HCT116 (cell line): Measurements from ENCODE around the gene TNFSF13. TPM values are rescaled to one million over a fixed set of nuclear protein-coding genes. Genes with fewer than 3 reads are reported as not detected.

Experiments
- ATAC-seq: fragments of 200-7000 bp; cut with Tn5 transposase; 2 replicates; pipeline ENCODE4 v1.9.1; 2020; ENCODE audit warnings: mild to moderate bottlenecking, moderate library complexity
- BruUV-seq: library from RNA; stranded (reverse); fragments of 400-500 nt; replicated peaks from 2 replicates; lab custom pipeline; 2021; lab: Mats Ljungman, UMichigan
- CTCF ChIA-PET: fragments of 300-600 bp; sonication (Branson Sonifier 250); formaldehyde crosslinking; loops from one replicate; lab custom pipeline; 2021; ENCODE audit warnings: antibody characterized with exemption; lab: Charles Lee
- POLR2A ChIA-PET: fragments of 300-600, 350-600 bp; sonication (Branson Sonifier 250); formaldehyde crosslinking; loops from one replicate; lab custom pipeline; 2021; ENCODE audit warnings: antibody characterized with exemption; lab: Charles Lee
- RAD21 ChIA-PET, 2 experiments: fragments of 300-600 bp; sonication (Branson Sonifier 250); formaldehyde crosslinking; loops; one replicate each; lab custom pipeline; 2023; ENCODE audit warnings: low total read pairs in 2 of 2; ENCODE audit not compliant: uncharacterized antibody in 2 of 2, unreplicated experiment in 2 of 2, low non-redundant PET in 1 of 2; lab: Charles Lee
- DNase-seq: peaks from one replicate; pipeline ENCODE4 v3.0.0-alpha.2; 2010; ENCODE audit warnings: low read depth, low spot score
- H2AFZ ChIP-seq: fragments of 200-600 bp; shearing (Covaris generic), sonication (generic); 2 replicates; pipeline ENCODE4 v1.6.1; 2017; ENCODE audit warnings: low read depth, mixed run types, mixed read lengths, antibody characterized with exemption, low read length; ENCODE audit not compliant: poor library complexity, severe bottlenecking
- H3K27ac ChIP-seq: 2 replicates; pipeline ENCODE4 v1.5.1; 2012; ENCODE audit warnings: low read depth, low read length
- H3K27me3 ChIP-seq: fragments of 200-600 bp; sonication (generic); 2 replicates; pipeline ENCODE4 v1.6.1; 2016; ENCODE audit warnings: mixed run types, low read length, mixed read lengths; ENCODE audit not compliant: insufficient read depth
- H3K36me3 ChIP-seq, 2 experiments: fragments of 200-500 bp in 1 of 2; fragments of 200-600 bp in 1 of 2; sonication (Bioruptor generic) in 1 of 2; sonication (generic) in 1 of 2; 2 replicates each; pipeline versions ENCODE4 v1.5.1 to v1.6.1; 2014 to 2016; ENCODE audit warnings: low read length in 2 of 2, inconsistent platforms in 1 of 2, mixed read lengths in 1 of 2, mixed run types in 1 of 2; ENCODE audit not compliant: insufficient read depth in 2 of 2, control insufficient read depth in 1 of 2
- H3K4me1 ChIP-seq, 2 experiments: fragments of 200-600 bp in 1 of 2; sonication (generic) in 1 of 2; 2 replicates each; pipeline versions ENCODE4 v1.5.1 to v1.6.1; 2012 to 2017; ENCODE audit warnings: low read length in 2 of 2, inconsistent platforms in 1 of 2, mild to moderate bottlenecking in 1 of 2, mixed read lengths in 1 of 2, mixed run types in 1 of 2, moderate library complexity in 1 of 2; ENCODE audit not compliant: insufficient read depth in 2 of 2, control insufficient read depth in 1 of 2
- H3K4me2 ChIP-seq: fragments of 200-600 bp; sonication (generic); 2 replicates; pipeline ENCODE4 v1.6.1; 2017; ENCODE audit warnings: mixed run types, low read length, mixed read lengths
- H3K4me3 ChIP-seq, 2 experiments: fragments of 200-600 bp in 1 of 2; sonication (generic) in 1 of 2; replicated peaks in 1 of 2; 2 replicates each; pipeline ENCODE4 v1.5.1; 2011 to 2016; ENCODE audit warnings: low read length in 2 of 2, control low read depth in 1 of 2, low read depth in 1 of 2, mild to moderate bottlenecking in 1 of 2, mixed read lengths in 1 of 2, mixed run types in 1 of 2
- H3K79me2 ChIP-seq: fragments of 200-600 bp; sonication (generic); 2 replicates; pipeline ENCODE4 v1.6.1; 2017; ENCODE audit warnings: mild to moderate bottlenecking, mixed run types, low read length, moderate library complexity, mixed read lengths; ENCODE audit not compliant: insufficient read depth
- H3K9ac ChIP-seq: fragments of 200-600 bp; sonication (generic); 2 replicates; pipeline ENCODE4 v1.6.1; 2016; ENCODE audit warnings: low read length, mixed read lengths
- H3K9me2 ChIP-seq: fragments of 200-600 bp; sonication (generic), shearing (Covaris generic); 2 replicates; pipeline ENCODE4 v1.6.1; 2017; ENCODE audit warnings: mixed run types, mild to moderate bottlenecking, moderate library complexity; ENCODE audit not compliant: insufficient read depth
- H3K9me3 ChIP-seq, 2 experiments: fragments of 200-500 bp in 1 of 2; fragments of 200-600 bp in 1 of 2; sonication (Bioruptor generic) in 1 of 2; sonication (generic) in 1 of 2; 2 replicates each; pipeline ENCODE4 v1.6.1; 2014 to 2017; ENCODE audit warnings: low read length in 2 of 2, mixed read lengths in 2 of 2, inconsistent platforms in 1 of 2, low read depth in 1 of 2, mild to moderate bottlenecking in 1 of 2, mixed run types in 1 of 2, moderate library complexity in 1 of 2; ENCODE audit not compliant: control insufficient read depth in 1 of 2, insufficient read depth in 1 of 2
- H4K20me1 ChIP-seq: fragments of 200-600 bp; sonication (generic), shearing (Covaris generic); 2 replicates; pipeline ENCODE4 v1.6.1; 2017; ENCODE audit warnings: mixed run types, mild to moderate bottlenecking, moderate library complexity; ENCODE audit not compliant: insufficient read depth
- ATF3 ChIP-seq: IDR thresholded peaks from 2 replicates; pipeline ENCODE4 v1.6.1; 2012
- CTCF ChIP-seq, 3 experiments: fragments of 200-600 bp in 1 of 3; sonication (generic) in 1 of 3; IDR thresholded peaks in 2 of 3; conservative IDR thresholded peaks in 1 of 3; 2 replicates each; pipeline ENCODE4 v1.5.1; 2012 to 2017; ENCODE audit warnings: low read depth in 2 of 3, low read length in 2 of 3, antibody characterized with exemption in 1 of 3, borderline replicate concordance in 1 of 3, control low read depth in 1 of 3, mild to moderate bottlenecking in 1 of 3, mixed read lengths in 1 of 3, mixed run types in 1 of 3, moderate library complexity in 1 of 3; ENCODE audit not compliant: insufficient read depth in 1 of 3
- EGR1 ChIP-seq: IDR thresholded peaks from 2 replicates; pipeline ENCODE4 v1.6.1; 2012; ENCODE audit warnings: low read depth
- EZH2phosphoT487 ChIP-seq: fragments of 200-600 bp; IDR thresholded peaks from 2 replicates; pipeline ENCODE4 v1.6.1; 2018; ENCODE audit warnings: antibody characterized with exemption, borderline replicate concordance
- FOSL1 ChIP-seq: IDR thresholded peaks from 2 replicates; pipeline ENCODE4 v1.6.1; 2012; ENCODE audit warnings: low read depth
- JUND ChIP-seq: IDR thresholded peaks from 2 replicates; pipeline ENCODE4 v1.6.1; 2012
- MAX ChIP-seq: IDR thresholded peaks from 2 replicates; pipeline ENCODE4 v1.6.1; 2012
- POLR2A ChIP-seq: IDR thresholded peaks from 2 replicates; pipeline ENCODE4 v1.7.0; 2011; ENCODE audit warnings: borderline replicate concordance; ENCODE audit not compliant: insufficient read depth, insufficient read length; ENCODE audit errors: extremely low read depth
- POLR2AphosphoS5 ChIP-seq: IDR thresholded peaks from 2 replicates; pipeline ENCODE4 v1.6.1; 2011; ENCODE audit warnings: mild to moderate bottlenecking, low read depth, low read length, moderate library complexity
- RAD21 ChIP-seq: IDR thresholded peaks from 2 replicates; pipeline ENCODE4 v1.6.1; 2012; ENCODE audit warnings: low read depth, mild to moderate bottlenecking
- REST ChIP-seq: IDR thresholded peaks from 2 replicates; pipeline ENCODE4 v1.6.1; 2012; ENCODE audit warnings: low read depth
- SIN3A ChIP-seq: IDR thresholded peaks from 2 replicates; pipeline ENCODE4 v1.6.1; 2012; ENCODE audit warnings: low read depth
- SP1 ChIP-seq: IDR thresholded peaks from 2 replicates; pipeline ENCODE4 v1.6.1; 2012; ENCODE audit warnings: low read depth
- SRF ChIP-seq: IDR thresholded peaks from 2 replicates; pipeline ENCODE4 v1.6.1; 2012; ENCODE audit warnings: low read depth
- YY1 ChIP-seq: IDR thresholded peaks from 2 replicates; pipeline ENCODE4 v1.6.1; 2011; ENCODE audit warnings: low read length, low read depth, moderate library complexity, mild to moderate bottlenecking; ENCODE audit not compliant: insufficient replicate concordance; ENCODE audit errors: extremely low read depth
- ZFX ChIP-seq: fragments of 450-650 bp; IDR thresholded peaks from 2 replicates; pipeline ENCODE4 v1.6.1; 2017
- ZNF274 ChIP-seq: fragments of 200-500 bp; sonication (Bioruptor generic); IDR thresholded peaks from 2 replicates; pipeline ENCODE4 v1.6.1; 2014; ENCODE audit warnings: mild to moderate bottlenecking, low read depth, low read length, inconsistent platforms
- intact Hi-C: fragments of 100-400 bp; cut with micrococcal nuclease; formaldehyde crosslinking; loops from 2 replicates; pipeline ENCODE4 v1.10.0; 2022
- total RNA-seq: library from RNA; stranded (reverse); gene quantifications from one replicate; pipeline ENCODE4 v1.2.1, GENCODE V29; 2021; ENCODE audit not compliant: unreplicated experiment

Gene TNFSF13
- total RNA-seq, 1 experiment from 2014 or later, result 0.71 TPM

GRCh38 chr17:7550344-7550743 lies 8.2 kb upstream of the TNFSF13 start (continued):
- TF ChIP-seq EGR1 (no peak), REST (no peak), SIN3A (no peak), EZH2phosphoT487 (no peak)

GRCh38 chr17:7551396-7551795 lies 7.2 kb upstream of the TNFSF13 start:
- Histone ChIP-seq H3K9ac (no peak overlapping the region), H3K4me2 (no peak overlapping the region), H3K4me3 (no peak overlapping the region), H4K20me1 (no peaks in the 10 kb centered on the region), H3K36me3 (no peaks in the 10 kb centered on the region), H3K9me2 (no peaks in the 10 kb centered on the region), H3K27ac (no peak overlapping the region), H3K27me3 (no peaks in the 10 kb centered on the region), H2AFZ (no peak overlapping the region), H3K79me2 (no peaks in the 10 kb centered on the region), H3K9me3 (no peaks in the 10 kb centered on the region), H3K4me1 (peaks cover 6 to 16% of the 10 kb centered on the region in 2 experiments)
- no TSS peak for BruUV-seq
- ChIA-PET POLR2A (no interaction called here), RAD21 (no interaction called here), CTCF (interaction anchor here (0.6 to 2.0 kb wide), 2 partner anchors 9 to 106 kb away, joined by 3 to 5 read pairs; no protein-coding TSS in a partner anchor)
- ATAC-seq (no peak), DNase-seq (no peak)
- TF ChIP-seq JUND (no peak), FOSL1 (no peak), RAD21 (no peak), EZH2phosphoT487 (no peak), SP1 (no peak), ZNF274 (no peak), ATF3 (no peak), SRF (no peak), CTCF (IDR thresholded peaks at IDR 0.05 in 2 of 3, conservative IDR thresholded peaks at IDR 0.05 in 1 of 3; ENCODE audit: borderline replicate concordance in 1 of 3, insufficient read depth in 1 of 3, low read depth in 2 of 3, low read length in 2 of 3) (no peak), SIN3A (no peak), MAX (no peak), YY1 (no peak), ZFX (no peak), POLR2AphosphoS5 (no peak), POLR2A (no peak)
- intact Hi-C loops, result no loop called here
